Muscle layer of duodenum (tissue), 2 donors: Measurements from ENCODE around the gene KCNAB1.

Source experiments
- H3K27ac ChIP-seq: one replicate; pipeline ENCODE4 v1.7.0; 2013; ENCODE audit warnings: mild to moderate bottlenecking, low read length
- H3K27me3 ChIP-seq: one replicate; pipeline ENCODE4 v1.7.0; 2013; ENCODE audit warnings: low read depth, mild to moderate bottlenecking, control low read depth, low read length
- H3K36me3 ChIP-seq, 2 donors: one replicate each; pipeline ENCODE4 v1.7.0; 2013; ENCODE audit warnings: low read length in 2 of 2, control low read depth in 1 of 2, mild to moderate bottlenecking in 1 of 2; ENCODE audit not compliant: insufficient read depth in 2 of 2, control insufficient read depth in 1 of 2
- H3K4me1 ChIP-seq, 2 donors: one replicate each; pipeline ENCODE4 v1.7.0; 2013; ENCODE audit warnings: low read length in 2 of 2, mild to moderate bottlenecking in 2 of 2, control low read depth in 1 of 2, moderate library complexity in 1 of 2; ENCODE audit not compliant: insufficient read depth in 2 of 2, control insufficient read depth in 1 of 2
- H3K4me3 ChIP-seq, 2 donors: one replicate each; pipeline ENCODE4 v1.7.0; 2013; ENCODE audit warnings: low read length in 2 of 2, low read depth in 1 of 2, mild to moderate bottlenecking in 1 of 2
- H3K9me3 ChIP-seq, 2 donors: one replicate each; pipeline ENCODE4 v1.7.0; 2013; ENCODE audit warnings: low read length in 2 of 2, control low read depth in 1 of 2, mild to moderate bottlenecking in 1 of 2; ENCODE audit not compliant: control insufficient read depth in 1 of 2
- donor health status: healthy.

The KCNAB1 gene

GRCh38 chr3:156471431-156471830, 351.1 kb downstream of the KCNAB1 start:
- Histone ChIP-seq H3K27me3 (no peaks in the 10 kb centered on the region), H3K4me3 (no peak overlapping the region)

GRCh38 chr3:156472150-156472549, 351.8 kb downstream of the KCNAB1 start:
- Histone ChIP-seq H3K9me3 (no peaks in the 10 kb centered on the region), H3K27ac (no peak overlapping the region), H3K4me1 (peaks cover 0 to 15% of the 10 kb centered on the region in 2 donors), H3K4me3 (no peak overlapping the region), H3K27me3 (no peaks in the 10 kb centered on the region), H3K36me3 (no peaks in the 10 kb centered on the region)

More at GRCh38 chr3:156471431-156471830, 351.1 kb downstream of the KCNAB1 start:
- Histone ChIP-seq H3K4me1 (peaks cover 0 to 15% of the 10 kb centered on the region in 2 donors), H3K9me3 (no peaks in the 10 kb centered on the region), H3K36me3 (no peaks in the 10 kb centered on the region), H3K27ac (no peak overlapping the region)

- no peak overlapping the region for H3K4me3 ChIP-seq
- H3K4me1 ChIP-seq: peaks cover 0 to 15% of the 10 kb centered on the region in 2 donors
- H3K27me3 ChIP-seq: no peaks in the 10 kb centered on the region
- no peak overlapping the region for H3K27ac ChIP-seq
- H3K36me3 ChIP-seq: no peaks in the 10 kb centered on the region
- H3K9me3 ChIP-seq: no peaks in the 10 kb centered on the region
These were observed 352.3 kb downstream of the KCNAB1 start for GRCh38 chr3:156472684-156473083.

- Histone ChIP-seq H3K4me3 (no peak overlapping the region), H3K4me1 (peaks cover 0 to 15% of the 10 kb centered on the region in 2 donors), H3K36me3 (no peaks in the 10 kb centered on the region), H3K9me3 (no peaks in the 10 kb centered on the region), H3K27me3 (no peaks in the 10 kb centered on the region), H3K27ac (no peak overlapping the region)
These were observed 353.0 kb downstream of the KCNAB1 start for GRCh38 chr3:156473341-156473740.

GRCh38 chr3:156474560-156475389, 354.4 kb downstream of the KCNAB1 start:
- Histone ChIP-seq H3K27me3 (no peaks in the 10 kb centered on the region), H3K4me1 (peaks cover 0 to 15% of the 10 kb centered on the region in 2 donors), H3K27ac (no peak overlapping the region), H3K36me3 (no peaks in the 10 kb centered on the region), H3K9me3 (no peaks in the 10 kb centered on the region), H3K4me3 (no peak overlapping the region)

- Histone ChIP-seq H3K27ac (peak overlapping the region; percentile 17), H3K36me3 (no peaks in the 10 kb centered on the region), H3K4me1 (peaks cover 0 to 20% of the 10 kb centered on the region in 2 donors), H3K27me3 (no peaks in the 10 kb centered on the region), H3K9me3 (no peaks in the 10 kb centered on the region), H3K4me3 (no peak overlapping the region)
These were observed 356.9 kb downstream of the KCNAB1 start for GRCh38 chr3:156477323-156477722.

GRCh38 chr3:156478891-156479290, 358.5 kb downstream of the KCNAB1 start:
- H3K4me1 ChIP-seq: peaks cover 5 to 32% of the 10 kb centered on the region in 2 donors
- H3K27me3 ChIP-seq: no peaks in the 10 kb centered on the region
- H3K36me3 ChIP-seq: no peaks in the 10 kb centered on the region
- H3K27ac ChIP-seq: no peak overlapping the region
- H3K9me3 ChIP-seq: no peaks in the 10 kb centered on the region
- no peak overlapping the region for H3K4me3 ChIP-seq

- no peaks in the 10 kb centered on the region for H3K9me3 ChIP-seq
- no peak overlapping the region for H3K4me3 ChIP-seq
- H3K4me1 ChIP-seq: peaks cover 10 to 28% of the 10 kb centered on the region in 2 donors
- H3K27ac ChIP-seq: no peak overlapping the region
- H3K27me3 ChIP-seq: no peaks in the 10 kb centered on the region
- H3K36me3 ChIP-seq: no peaks in the 10 kb centered on the region
These were observed 359.2 kb downstream of the KCNAB1 start for GRCh38 chr3:156479604-156480003.

GRCh38 chr3:156480949-156481348, 360.6 kb downstream of the KCNAB1 start:
- Histone ChIP-seq H3K27ac (no peak overlapping the region), H3K27me3 (no peaks in the 10 kb centered on the region)

GRCh38 chr3:156483002-156483401, 362.6 kb downstream of the KCNAB1 start:
- H3K9me3 ChIP-seq: no peaks in the 10 kb centered on the region
- peaks cover 10 to 28% of the 10 kb centered on the region in 2 donors for H3K4me1 ChIP-seq
- H3K36me3 ChIP-seq: no peaks in the 10 kb centered on the region
- H3K27me3 ChIP-seq: no peaks in the 10 kb centered on the region
- no peak overlapping the region for H3K4me3 ChIP-seq
- peak overlapping the region; percentile 32 for H3K27ac ChIP-seq

More at GRCh38 chr3:156480949-156481348, 360.6 kb downstream of the KCNAB1 start:
- Histone ChIP-seq H3K4me3 (no peak overlapping the region), H3K36me3 (no peaks in the 10 kb centered on the region), H3K4me1 (peaks cover 10 to 28% of the 10 kb centered on the region in 2 donors), H3K9me3 (no peaks in the 10 kb centered on the region)

- H3K36me3 ChIP-seq: no peaks in the 10 kb centered on the region
- H3K4me3 ChIP-seq: no peak overlapping the region
- no peaks in the 10 kb centered on the region for H3K9me3 ChIP-seq
These were observed 363.0 kb downstream of the KCNAB1 start for GRCh38 chr3:156483426-156483825.

More at GRCh38 chr3:156483426-156483825, 363.0 kb downstream of the KCNAB1 start:
- H3K27ac ChIP-seq: peak overlapping the region; percentile 84
- H3K27me3 ChIP-seq: no peaks in the 10 kb centered on the region
- peaks cover 10 to 28% of the 10 kb centered on the region in 2 donors for H3K4me1 ChIP-seq
